ENCODE results near the gene GALM. TPM values are rescaled to one million over a fixed set of nuclear protein-coding genes. Genes with fewer than 3 reads are reported as not detected.
A peak's percentile ranks its signal among the peaks of the same experiment; 100 is the strongest.

GALM gene
- total RNA-seq, 1 experiment from 2014 or later, result 20.5 TPM

- ChIA-PET POLR2A (interaction anchor here (0.6 to 0.7 kb wide), 2 partner anchors 27 to 55 kb away, joined by 6 to 9 read pairs; no protein-coding TSS in a partner anchor), CTCF (no interaction called here)
- H3K36me3 ChIP-seq (ENCODE audit: control insufficient read depth, insufficient read depth, low read length), result no peaks in the 10 kb centered on the region
- peaks cover 6% of the 10 kb centered on the region for H3K4me1 ChIP-seq (ENCODE audit: control insufficient read depth, insufficient read depth, low read length)
- no peaks in the 10 kb centered on the region for H3K9me3 ChIP-seq (ENCODE audit: control insufficient read depth, insufficient read depth, low read depth, low read length)
- H3K27me3 ChIP-seq (ENCODE audit: control insufficient read depth, insufficient read depth, low read length), result no peaks in the 10 kb centered on the region
- in situ Hi-C loops (cut with HindIII; ENCODE audit: low pct_unique_long_range_greater_than_20kb, low sequenced_read_pairs), result no loop called here
- BruUV-seq (replicated peaks), result no TSS peak
- no peak for DNase-seq (ENCODE audit: low read depth, low spot score)
- H3K4me3 ChIP-seq (ENCODE audit: low read depth in 2 of 2, low read length in 2 of 2), result no peak overlapping the region
- H3K27ac ChIP-seq (ENCODE audit: low read length), result peak overlapping the region; percentile 14; the same call in 1 of the 2 replicates
- ATAC-seq, result peak; percentile 62; the same call in 1 of the 2 replicates
- TF ChIP-seq POLR2AphosphoS5 (IDR thresholded peaks at IDR 0.05; ENCODE audit: low read depth, low read length), result no peak
- TF ChIP-seq TCF7L2 (IDR thresholded peaks at IDR 0.05; ENCODE audit: low read depth, low read length), result no peak
- intact Hi-C loops (cut with micrococcal nuclease; ENCODE audit: unreplicated experiment), result no loop called here
Observed at GRCh38 chr2:38619458-38620164, 46.3 kb upstream of the GALM start.

- ChIA-PET POLR2A (interaction anchor here (0.6 to 0.7 kb wide), 2 partner anchors 26 to 56 kb away, joined by 6 to 9 read pairs; no protein-coding TSS in a partner anchor), CTCF (no interaction called here)
- TF ChIP-seq, protein P1, sequence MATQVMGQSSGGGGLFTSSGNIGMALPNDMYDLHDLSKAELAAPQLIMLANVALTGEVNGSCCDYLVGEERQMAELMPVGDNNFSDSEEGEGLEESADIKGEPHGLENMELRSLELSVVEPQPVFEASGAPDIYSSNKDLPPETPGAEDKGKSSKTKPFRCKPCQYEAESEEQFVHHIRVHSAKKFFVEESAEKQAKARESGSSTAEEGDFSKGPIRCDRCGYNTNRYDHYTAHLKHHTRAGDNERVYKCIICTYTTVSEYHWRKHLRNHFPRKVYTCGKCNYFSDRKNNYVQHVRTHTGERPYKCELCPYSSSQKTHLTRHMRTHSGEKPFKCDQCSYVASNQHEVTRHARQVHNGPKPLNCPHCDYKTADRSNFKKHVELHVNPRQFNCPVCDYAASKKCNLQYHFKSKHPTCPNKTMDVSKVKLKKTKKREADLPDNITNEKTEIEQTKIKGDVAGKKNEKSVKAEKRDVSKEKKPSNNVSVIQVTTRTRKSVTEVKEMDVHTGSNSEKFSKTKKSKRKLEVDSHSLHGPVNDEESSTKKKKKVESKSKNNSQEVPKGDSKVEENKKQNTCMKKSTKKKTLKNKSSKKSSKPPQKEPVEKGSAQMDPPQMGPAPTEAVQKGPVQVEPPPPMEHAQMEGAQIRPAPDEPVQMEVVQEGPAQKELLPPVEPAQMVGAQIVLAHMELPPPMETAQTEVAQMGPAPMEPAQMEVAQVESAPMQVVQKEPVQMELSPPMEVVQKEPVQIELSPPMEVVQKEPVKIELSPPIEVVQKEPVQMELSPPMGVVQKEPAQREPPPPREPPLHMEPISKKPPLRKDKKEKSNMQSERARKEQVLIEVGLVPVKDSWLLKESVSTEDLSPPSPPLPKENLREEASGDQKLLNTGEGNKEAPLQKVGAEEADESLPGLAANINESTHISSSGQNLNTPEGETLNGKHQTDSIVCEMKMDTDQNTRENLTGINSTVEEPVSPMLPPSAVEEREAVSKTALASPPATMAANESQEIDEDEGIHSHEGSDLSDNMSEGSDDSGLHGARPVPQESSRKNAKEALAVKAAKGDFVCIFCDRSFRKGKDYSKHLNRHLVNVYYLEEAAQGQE (IDR thresholded peaks at IDR 0.05; ENCODE audit: insufficient read depth in 1 of 2, low read depth in 2 of 2, low read length in 1 of 2), result no peak
- TF ChIP-seq CTCF (IDR thresholded peaks at IDR 0.05) (no peak), POLR2AphosphoS5 (IDR thresholded peaks at IDR 0.05; ENCODE audit: low read depth, low read length) (no peak), SIN3A (IDR thresholded peaks at IDR 0.05; ENCODE audit: borderline replicate concordance, insufficient read depth, low read depth, low read length) (no peak), TCF7L2 (IDR thresholded peaks at IDR 0.05; ENCODE audit: low read depth, low read length) (no peak)
- Histone ChIP-seq H3K36me3 (ENCODE audit: control insufficient read depth, insufficient read depth, low read length) (no peaks in the 10 kb centered on the region), H3K4me1 (ENCODE audit: control insufficient read depth, insufficient read depth, low read length) (peaks cover 6% of the 10 kb centered on the region), H3K27ac (ENCODE audit: low read length) (no peak overlapping the region), H3K27me3 (ENCODE audit: control insufficient read depth, insufficient read depth, low read length) (no peaks in the 10 kb centered on the region), H3K4me3 (ENCODE audit: low read depth in 2 of 2, low read length in 2 of 2) (no peak overlapping the region), H3K9me3 (ENCODE audit: control insufficient read depth, insufficient read depth, low read depth, low read length) (no peaks in the 10 kb centered on the region)
- intact Hi-C loops (cut with micrococcal nuclease; ENCODE audit: unreplicated experiment), result no loop called here
- ATAC-seq, result no peak
- no TSS peak for BruUV-seq (replicated peaks)
- in situ Hi-C loops (cut with HindIII; ENCODE audit: low pct_unique_long_range_greater_than_20kb, low sequenced_read_pairs), result no loop called here
- no peak for DNase-seq (ENCODE audit: low read depth, low spot score)
Observed at GRCh38 chr2:38620282-38620977, 45.5 kb upstream of the GALM start.
